H9 (cell line): ENCODE results near the gene ARCN1. TPM values are rescaled to one million over a fixed set of nuclear protein-coding genes. Genes with fewer than 3 reads are reported as not detected.

Experiments used
- DNase-seq: peaks from one replicate; pipeline ENCODE4 v3.0.0-alpha.2; 2017
- H2AFZ ChIP-seq: one replicate; pipeline ENCODE4 v1.6.1; 2013; ENCODE audit warnings: mild to moderate bottlenecking, low read length, control low read depth, moderate library complexity
- H2AK5ac ChIP-seq: 2 replicates; pipeline ENCODE4 v1.6.1; 2013; ENCODE audit warnings: low read length, control low read depth, mixed read lengths; ENCODE audit not compliant: insufficient read length
- H2BK120ac ChIP-seq: one replicate; pipeline ENCODE4 v1.6.1; 2013; ENCODE audit warnings: low read depth, mild to moderate bottlenecking, low read length, control low read depth, inconsistent platforms; ENCODE audit not compliant: poor library complexity, severe bottlenecking
- H2BK12ac ChIP-seq: 2 replicates; pipeline ENCODE4 v1.6.1; 2013; ENCODE audit warnings: low read length, control low read depth, mixed read lengths, low read depth; ENCODE audit not compliant: insufficient read length
- H2BK15ac ChIP-seq: 2 replicates; pipeline ENCODE4 v1.6.1; 2013; ENCODE audit warnings: low read depth, low read length, control low read depth
- H2BK20ac ChIP-seq: one replicate; pipeline ENCODE4 v1.6.1; 2013; ENCODE audit warnings: low read depth, mild to moderate bottlenecking, low read length, control low read depth, inconsistent platforms; ENCODE audit not compliant: poor library complexity, severe bottlenecking
- H2BK5ac ChIP-seq: 2 replicates; pipeline ENCODE4 v1.6.1; 2013; ENCODE audit warnings: low read length, control low read depth, mixed read lengths; ENCODE audit not compliant: insufficient read length
- H3K14ac ChIP-seq: 2 replicates; pipeline ENCODE4 v1.6.1; 2013; ENCODE audit warnings: low read length, control low read depth; ENCODE audit not compliant: insufficient read depth
- H3K18ac ChIP-seq: 2 replicates; pipeline ENCODE4 v1.6.1; 2013; ENCODE audit warnings: low read depth, mild to moderate bottlenecking, mixed read lengths, low read length, control low read depth; ENCODE audit not compliant: insufficient read length
- H3K23ac ChIP-seq: 2 replicates; pipeline ENCODE4 v1.6.1; 2013; ENCODE audit warnings: low read length, control low read depth, mixed read lengths, low read depth; ENCODE audit not compliant: insufficient read length
- H3K23me2 ChIP-seq: 2 replicates; pipeline ENCODE4 v1.6.1; 2013; ENCODE audit warnings: low read depth, mild to moderate bottlenecking, mixed read lengths, low read length, control low read depth; ENCODE audit not compliant: insufficient read length, poor library complexity, severe bottlenecking
- H3K27ac ChIP-seq: 2 replicates; pipeline ENCODE4 v1.5.1; 2013; ENCODE audit warnings: low read length, control low read depth, mixed read lengths, low read depth; ENCODE audit not compliant: insufficient read length
- H3K27me3 ChIP-seq: 2 replicates; pipeline ENCODE4 v1.6.1; 2013; ENCODE audit warnings: low read length, control low read depth, inconsistent platforms; ENCODE audit not compliant: insufficient read depth
- H3K4ac ChIP-seq: 2 replicates; pipeline ENCODE4 v1.6.1; 2013; ENCODE audit warnings: low read depth, mild to moderate bottlenecking, control low read depth, inconsistent platforms, low read length, moderate library complexity
- H3K4me1 ChIP-seq: 2 replicates; pipeline ENCODE4 v1.6.1; 2013; ENCODE audit warnings: low read length, control low read depth, inconsistent platforms; ENCODE audit not compliant: insufficient read depth
- H3K4me2 ChIP-seq: 2 replicates; pipeline ENCODE4 v1.6.1; 2013; ENCODE audit warnings: low read length, control low read depth, mixed read lengths; ENCODE audit not compliant: insufficient read length, insufficient read depth
- H3K56ac ChIP-seq: 2 replicates; pipeline ENCODE4 v1.6.1; 2013; ENCODE audit warnings: low read depth, mild to moderate bottlenecking, mixed read lengths, low read length, control low read depth; ENCODE audit not compliant: insufficient read length
- H3K79me1 ChIP-seq: 2 replicates; pipeline ENCODE4 v1.6.1; 2013; ENCODE audit warnings: low read depth, mild to moderate bottlenecking, moderate library complexity, low read length, control low read depth, inconsistent platforms; ENCODE audit not compliant: insufficient read depth, poor library complexity, severe bottlenecking
- H3K79me2 ChIP-seq: 2 replicates; pipeline ENCODE4 v1.6.1; 2013; ENCODE audit warnings: low read length, control low read depth, inconsistent platforms; ENCODE audit not compliant: insufficient read depth
- H3K9ac ChIP-seq: 2 replicates; pipeline ENCODE4 v1.6.1; 2013; ENCODE audit warnings: low read length, control low read depth, mixed read lengths; ENCODE audit not compliant: insufficient read length; ENCODE audit errors: extremely low read depth
- H3K9me3 ChIP-seq: one replicate; pipeline ENCODE4 v1.6.1; 2013; ENCODE audit warnings: low read depth, low read length, inconsistent platforms; ENCODE audit not compliant: control insufficient read depth
- H3T11ph ChIP-seq: one replicate; pipeline ENCODE4 v1.6.1; 2013; ENCODE audit warnings: mild to moderate bottlenecking, low read length, control low read depth, inconsistent platforms
- H4K20me1 ChIP-seq: one replicate; pipeline ENCODE4 v1.6.1; 2013; ENCODE audit not compliant: control insufficient read depth, insufficient read length, insufficient read depth
- H4K5ac ChIP-seq: 2 replicates; pipeline ENCODE4 v1.6.1; 2013; ENCODE audit warnings: low read depth, mild to moderate bottlenecking, mixed read lengths, low read length, control low read depth; ENCODE audit not compliant: insufficient read length
- H4K8ac ChIP-seq: replicated peaks from 2 replicates; pipeline ENCODE4 v1.6.1; 2013; ENCODE audit warnings: low read length, control low read depth, mixed read lengths, low read depth; ENCODE audit not compliant: insufficient read length
- H4K91ac ChIP-seq: 2 replicates; pipeline ENCODE4 v1.6.1; 2013; ENCODE audit warnings: low read depth, mild to moderate bottlenecking, moderate library complexity, mixed read lengths, low read length, control low read depth; ENCODE audit not compliant: insufficient read length
- H3K27ac Mint-ChIP-seq, 3 experiments: 2 replicates in 2 of 3; 3 replicates in 1 of 3; pipeline ENCODE4 v1.8.0; 2020 to 2021; ENCODE audit warnings: mixed read lengths in 3 of 3, mild to moderate bottlenecking in 1 of 3, moderate library complexity in 1 of 3
- H3K27me3 Mint-ChIP-seq: 2 replicates; pipeline ENCODE4 v1.8.0; 2021; ENCODE audit warnings: low read depth, mild to moderate bottlenecking, moderate library complexity, mixed read lengths
- H3K36me3 Mint-ChIP-seq, 3 experiments: 2 replicates in 2 of 3; 3 replicates in 1 of 3; pipeline ENCODE4 v1.8.0; 2020 to 2021; ENCODE audit warnings: low read depth in 3 of 3, mixed read lengths in 3 of 3; ENCODE audit not compliant: insufficient read depth in 1 of 3
- H3K4me1 Mint-ChIP-seq, 2 experiments: 2 replicates each; pipeline ENCODE4 v1.8.0; 2020; ENCODE audit warnings: mixed read lengths in 2 of 2
- H3K4me3 Mint-ChIP-seq, 2 experiments: 2 replicates in 1 of 2; 3 replicates in 1 of 2; pipeline ENCODE4 v1.8.0; 2020 to 2021; ENCODE audit warnings: mild to moderate bottlenecking in 2 of 2, mixed read lengths in 2 of 2, moderate library complexity in 1 of 2
- H3K9me3 Mint-ChIP-seq, 2 experiments: 2 replicates in 1 of 2; 3 replicates in 1 of 2; pipeline ENCODE4 v1.8.0; 2020; ENCODE audit warnings: mild to moderate bottlenecking in 2 of 2, mixed read lengths in 2 of 2, moderate library complexity in 1 of 2
- WGBS: extraction: QIAGEN DNeasy Blood & Tissue Kit; methylation state at CpG from one replicate; pipeline ENCODE4 v1.1.7; 2013; ENCODE audit warnings: missing lambda C conversion rate, low lambda C conversion rate, mixed read lengths; ENCODE audit not compliant: insufficient read length; ENCODE audit errors: extremely low coverage; 5-methylcytosine and 5-hydroxymethylcytosine counted together
- total RNA-seq: library from RNA; stranded (reverse); gene quantifications from 2 replicates; pipeline ENCODE4 v1.2.1, GENCODE V29; 2021
- TF ChIP-seq, protein P1 (sequence below): fragments of 200-600 bp; sonication (generic); conservative IDR thresholded peaks from 3 replicates; pipeline ENCODE4 v1.8.0; 2021; ENCODE audit warnings: antibody characterized with exemption, mild to moderate bottlenecking

The ARCN1 gene
- total RNA-seq, 1 experiment from 2014 or later = 152 TPM

DNA sequence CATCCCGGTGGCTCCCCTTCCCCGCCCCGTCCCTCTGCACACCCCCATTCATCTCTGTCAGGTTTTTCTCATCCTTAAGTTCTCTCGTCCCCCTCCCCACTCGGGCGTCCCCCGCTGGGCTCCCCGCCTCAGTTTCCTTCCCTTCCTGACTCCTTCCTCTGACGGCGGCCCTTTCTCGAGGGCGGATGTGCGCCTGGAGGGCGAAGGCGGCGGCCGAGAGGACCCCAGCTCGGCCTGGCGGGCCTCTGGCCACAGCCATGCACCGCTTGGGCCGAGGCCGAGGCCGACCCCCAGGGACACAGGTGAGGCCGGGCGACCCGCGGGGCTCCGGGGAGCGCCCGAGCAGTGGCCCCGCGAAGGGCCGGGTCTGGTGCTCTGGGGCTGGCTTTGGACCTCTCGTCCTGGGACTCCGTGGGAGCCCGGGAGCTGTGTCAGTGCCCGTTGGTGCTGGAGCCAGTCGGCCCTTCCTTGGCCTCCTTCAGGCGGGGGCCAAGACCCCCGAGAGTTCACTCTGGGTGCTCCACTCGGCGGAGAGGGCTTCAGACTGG is 38.1 kb downstream of the ARCN1 start:
- Histone ChIP-seq H3K4me2 (peak overlapping the region; percentile 77), H3K9me3 (no peaks in the 10 kb centered on the region), H3K56ac (no peak overlapping the region), H3K27ac (no peak overlapping the region), H3K4ac (no peak overlapping the region), H3K79me2 (no peaks in the 10 kb centered on the region), H4K8ac (no peak overlapping the region), H3K23ac (no peak overlapping the region), H2BK15ac (no peak overlapping the region), H2AFZ (no peak overlapping the region), H4K91ac (no peak overlapping the region), H3K27me3 (peaks cover 50% of the 10 kb centered on the region), H3K18ac (no peak overlapping the region), H3K14ac (no peak overlapping the region), H3K79me1 (no peaks in the 10 kb centered on the region), H3K9ac (no peak overlapping the region), H3K23me2 (peaks cover 16% of the 10 kb centered on the region), H2BK20ac (no peak overlapping the region), H2AK5ac (no peak overlapping the region), H3K4me1 (peaks cover 8% of the 10 kb centered on the region), H4K5ac (no peak overlapping the region), H2BK5ac (no peak overlapping the region), H2BK12ac (no peak overlapping the region), H2BK120ac (no peak overlapping the region), H3T11ph (no peak overlapping the region), H4K20me1 (no peaks in the 10 kb centered on the region)
- peaks cover 0 to 4% (median 0%) of the 10 kb centered on the region in 3 experiments; a peak in 3 of 7 replicates for H3K36me3 Mint-ChIP-seq
- peak overlapping the region; percentile 54 to 85 for H3K4me3 Mint-ChIP-seq
- no peak overlapping the region for H3K27ac Mint-ChIP-seq
- no peak for DNase-seq
- WGBS = no CpG with 5 or more reads among the region's 42 CpGs
- TF ChIP-seq, protein P1, sequence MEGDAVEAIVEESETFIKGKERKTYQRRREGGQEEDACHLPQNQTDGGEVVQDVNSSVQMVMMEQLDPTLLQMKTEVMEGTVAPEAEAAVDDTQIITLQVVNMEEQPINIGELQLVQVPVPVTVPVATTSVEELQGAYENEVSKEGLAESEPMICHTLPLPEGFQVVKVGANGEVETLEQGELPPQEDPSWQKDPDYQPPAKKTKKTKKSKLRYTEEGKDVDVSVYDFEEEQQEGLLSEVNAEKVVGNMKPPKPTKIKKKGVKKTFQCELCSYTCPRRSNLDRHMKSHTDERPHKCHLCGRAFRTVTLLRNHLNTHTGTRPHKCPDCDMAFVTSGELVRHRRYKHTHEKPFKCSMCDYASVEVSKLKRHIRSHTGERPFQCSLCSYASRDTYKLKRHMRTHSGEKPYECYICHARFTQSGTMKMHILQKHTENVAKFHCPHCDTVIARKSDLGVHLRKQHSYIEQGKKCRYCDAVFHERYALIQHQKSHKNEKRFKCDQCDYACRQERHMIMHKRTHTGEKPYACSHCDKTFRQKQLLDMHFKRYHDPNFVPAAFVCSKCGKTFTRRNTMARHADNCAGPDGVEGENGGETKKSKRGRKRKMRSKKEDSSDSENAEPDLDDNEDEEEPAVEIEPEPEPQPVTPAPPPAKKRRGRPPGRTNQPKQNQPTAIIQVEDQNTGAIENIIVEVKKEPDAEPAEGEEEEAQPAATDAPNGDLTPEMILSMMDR = no peak
- H3K4me1 Mint-ChIP-seq = peaks cover 62 to 69% of the 10 kb centered on the region in 2 experiments
- peaks cover 0 to 6% of the 10 kb centered on the region in 2 experiments; a peak in 4 of 5 replicates for H3K9me3 Mint-ChIP-seq
- peaks cover 69% of the 10 kb centered on the region for H3K27me3 Mint-ChIP-seq
